Measurements from ENCODE around the gene COMMD3.

Gene COMMD3

GRCh38 chr10:22369434-22370072, 53.4 kb downstream of the COMMD3 start:
- TF ChIP-seq CTCF (IDR thresholded peaks at IDR 0.05; ENCODE audit: low read depth, low read length, missing control alignments), result no peak
- peak; percentile 49 for DNase-seq (ENCODE audit: low read depth)
- no peak overlapping the region for H3K4me3 ChIP-seq (ENCODE audit: low read depth, low read length)

Data from GM12864 (cell line).